T-cell (primary cell): ENCODE data around the gene TRAPPC3. TPM values are rescaled to one million over a fixed set of nuclear protein-coding genes. Genes with fewer than 3 reads are reported as not detected.

Experiments used
- ATAC-seq, 4 experiments: fragments of 200-7000 bp in 3 of 4; fragments of 150-1000 bp in 1 of 4; cut with Tn5 transposase; replicated peaks in 1 of 4; 1 replicate in 3 of 4; 2 replicates in 1 of 4; pipeline ENCODE4 v1.10.0; 2021; ENCODE audit warnings: moderate library complexity in 3 of 4, mild to moderate bottlenecking in 2 of 4, moderate number of reproducible peaks in 1 of 4
- CTCF ChIA-PET, 2 donors: fragments of 300-600 bp; sonication (Branson Sonifier 250); formaldehyde crosslinking; loops; one replicate each; lab custom pipeline; 2022; ENCODE audit warnings: antibody characterized with exemption in 2 of 2; lab: Charles Lee
- POLR2A ChIA-PET, 2 donors: fragments of 300-600 bp; sonication (Branson Sonifier 250); formaldehyde crosslinking; loops; one replicate each; lab custom pipeline; 2022; ENCODE audit warnings: antibody characterized with exemption in 2 of 2; lab: Charles Lee
- DNase-seq, 35 experiments: peaks; one replicate each; pipeline versions ENCODE4 v3.0.0 to v3.0.0-alpha.2; 2013 to 2023
- H3K27ac ChIP-seq: one replicate; pipeline ENCODE4 v1.5.1; 2013; ENCODE audit warnings: low read length
- H3K27me3 ChIP-seq, 2 experiments: replicated peaks in 1 of 2; 1 replicate in 1 of 2; 2 replicates in 1 of 2; pipeline versions ENCODE4 v1.6.1 to v1.7.0; 2013; ENCODE audit warnings: low read length in 1 of 2, mixed read lengths in 1 of 2; ENCODE audit not compliant: control insufficient read depth in 2 of 2, insufficient read depth in 2 of 2; ENCODE audit errors: extremely low read depth in 1 of 2
- H3K36me3 ChIP-seq, 2 donors: 1 replicate in 1 of 2; 2 replicates in 1 of 2; pipeline versions ENCODE4 v1.6.1 to v1.7.0; 2013; ENCODE audit warnings: low read length in 1 of 2; ENCODE audit not compliant: control insufficient read depth in 2 of 2, insufficient read depth in 1 of 2; ENCODE audit errors: extremely low read depth in 1 of 2
- H3K4me1 ChIP-seq, 2 experiments: 1 replicate in 1 of 2; 2 replicates in 1 of 2; pipeline versions ENCODE4 v1.6.1 to v1.7.0; 2013; ENCODE audit warnings: low read length in 2 of 2, mixed read lengths in 1 of 2; ENCODE audit not compliant: insufficient read depth in 2 of 2, control insufficient read depth in 1 of 2; ENCODE audit errors: extremely low read depth in 1 of 2
- H3K4me3 ChIP-seq, 2 donors: 1 replicate in 1 of 2; 2 replicates in 1 of 2; pipeline versions ENCODE4 v1.5.1 to v1.7.0; 2013; ENCODE audit warnings: mild to moderate bottlenecking in 2 of 2, low read length in 1 of 2, moderate library complexity in 1 of 2; ENCODE audit not compliant: control insufficient read depth in 1 of 2; ENCODE audit errors: extremely low read depth in 1 of 2
- H3K9me3 ChIP-seq: 2 replicates; pipeline ENCODE4 v1.7.0; 2013
- H3K27ac Mint-ChIP-seq, 2 donors: one replicate each; pipeline ENCODE4 v1.8.0; 2020 to 2021; ENCODE audit warnings: mild to moderate bottlenecking in 2 of 2, mixed read lengths in 2 of 2
- H3K27me3 Mint-ChIP-seq, 2 donors: one replicate each; pipeline ENCODE4 v1.8.0; 2021 to 2022; ENCODE audit warnings: mixed read lengths in 2 of 2
- H3K36me3 Mint-ChIP-seq: one replicate; pipeline ENCODE4 v1.8.0; 2021; ENCODE audit warnings: mixed read lengths
- H3K4me1 Mint-ChIP-seq, 3 donors: one replicate each; pipeline ENCODE4 v1.8.0; 2020 to 2022; ENCODE audit warnings: mixed read lengths in 3 of 3, mild to moderate bottlenecking in 1 of 3
- H3K4me3 Mint-ChIP-seq, 3 donors: one replicate each; pipeline ENCODE4 v1.8.0; 2020 to 2022; ENCODE audit warnings: mild to moderate bottlenecking in 3 of 3, mixed read lengths in 3 of 3, moderate library complexity in 3 of 3
- H3K9me3 Mint-ChIP-seq, 3 donors: one replicate each; pipeline ENCODE4 v1.8.0; 2020 to 2022; ENCODE audit warnings: mixed read lengths in 3 of 3
- WGBS: methylation state at CpG from one replicate; pipeline ENCODE4 v1.1.5; 2013; ENCODE audit warnings: missing lambda C conversion rate; ENCODE audit not compliant: insufficient coverage; 5-methylcytosine and 5-hydroxymethylcytosine counted together
- total RNA-seq, 35 experiments: library from RNA in 6 of 35; stranded (reverse) in 6 of 35; fragments of 120-200 nt in 1 of 35; gene quantifications; one replicate each; pipeline versions ENCODE4 v1.2.1 to v1.2.4 and lab custom pipeline; 2013 to 2026

The TRAPPC3 gene
- total RNA-seq, 5 donors from 2014 or later (not counting 1 experiment from before 2014, with no cell fraction given) = 42.3 to 48.2 (median 44.6) TPM

GRCh38 chr1:36093226-36093625, 56.1 kb downstream of the TRAPPC3 start:
- no peaks in the 10 kb centered on the region for H3K27me3 Mint-ChIP-seq
- no peak overlapping the region for H3K27ac ChIP-seq
- H3K4me3 Mint-ChIP-seq = no peak overlapping the region
- no peaks in the 10 kb centered on the region for H3K27me3 ChIP-seq
- no peak overlapping the region for H3K4me3 ChIP-seq
- no peak overlapping the region for H3K27ac Mint-ChIP-seq
- ChIA-PET CTCF (no interaction called here), POLR2A (no interaction called here)
- H3K4me1 Mint-ChIP-seq = peaks cover 17 to 26% (median 22%) of the 10 kb centered on the region in 3 donors
- no peak for ATAC-seq
- peaks cover 14% of the 10 kb centered on the region for H3K36me3 Mint-ChIP-seq
- 98% methylated on average over 7 of the region's 7 CpGs for WGBS
- no peaks in the 10 kb centered on the region for H3K9me3 Mint-ChIP-seq
- peaks cover 6 to 52% of the 10 kb centered on the region in 2 donors for H3K36me3 ChIP-seq
- H3K4me1 ChIP-seq = peaks cover 8 to 34% of the 10 kb centered on the region in 2 experiments
- DNase-seq = peak in 1 of 35 experiments; percentile 8
- no peaks in the 10 kb centered on the region for H3K9me3 ChIP-seq

GRCh38 chr1:36092798-36093185, 56.5 kb downstream of the TRAPPC3 start:
- H3K27me3 Mint-ChIP-seq = no peaks in the 10 kb centered on the region
- Histone ChIP-seq H3K9me3 (no peaks in the 10 kb centered on the region), H3K4me1 (peaks cover 8 to 38% of the 10 kb centered on the region in 2 experiments), H3K27me3 (peaks cover 0 to 2% of the 10 kb centered on the region in 2 experiments), H3K4me3 (no peak overlapping the region), H3K27ac (no peak overlapping the region), H3K36me3 (peaks cover 6 to 52% of the 10 kb centered on the region in 2 donors)
- 94% methylated on average over 7 of the region's 9 CpGs for WGBS
- peak in 2 of 35 experiments; percentile 9 to 11 for DNase-seq
- peaks cover 14% of the 10 kb centered on the region for H3K36me3 Mint-ChIP-seq
- H3K4me1 Mint-ChIP-seq = peaks cover 17 to 26% (median 24%) of the 10 kb centered on the region in 3 donors
- H3K4me3 Mint-ChIP-seq = no peak overlapping the region
- H3K9me3 Mint-ChIP-seq = no peaks in the 10 kb centered on the region
- no peak overlapping the region for H3K27ac Mint-ChIP-seq
- no peak for ATAC-seq
- POLR2A ChIA-PET = no interaction called here
- CTCF ChIA-PET = no interaction called here

- ATAC-seq = no peak
- H3K36me3 Mint-ChIP-seq = peaks cover 14% of the 10 kb centered on the region
- POLR2A ChIA-PET = interaction anchor here in 1 of 2 donors (0.6 kb wide), 1 partner anchor 349 kb away, joined by 7 read pairs; no protein-coding TSS in a partner anchor
Observed at GRCh38 chr1:36092166-36092797, 57.0 kb downstream of the TRAPPC3 start.

GRCh38 chr1:36091698-36092097, 57.6 kb downstream of the TRAPPC3 start:
- peak overlapping the region in 2 of 3 donors; percentile 34 to 43 for H3K4me3 Mint-ChIP-seq
- Histone ChIP-seq H3K4me3 (no peak overlapping the region), H3K27ac (no peak overlapping the region), H3K9me3 (no peaks in the 10 kb centered on the region), H3K27me3 (peaks cover 0 to 13% of the 10 kb centered on the region in 2 experiments), H3K36me3 (peaks cover 6 to 52% of the 10 kb centered on the region in 2 donors), H3K4me1 (peaks cover 8 to 39% of the 10 kb centered on the region in 2 experiments)
- ChIA-PET CTCF (interaction anchor here in 1 of 2 donors (1.2 kb wide), 1 partner anchor 60 kb away, joined by 3 read pairs; no protein-coding TSS in a partner anchor), POLR2A (interaction anchor here in 1 of 2 donors (0.6 kb wide), 1 partner anchor 350 kb away, joined by 7 read pairs; no protein-coding TSS in a partner anchor)
- H3K4me1 Mint-ChIP-seq = peaks cover 22 to 29% (median 28%) of the 10 kb centered on the region in 3 donors
- ATAC-seq (no peak), DNase-seq (peak in 2 of 35 experiments; percentile 2 to 16)
- H3K36me3 Mint-ChIP-seq = peaks cover 14% of the 10 kb centered on the region
- H3K27me3 Mint-ChIP-seq = peaks cover 0 to 4% of the 10 kb centered on the region in 2 donors
- H3K27ac Mint-ChIP-seq = peak overlapping the region in 1 of 2 donors; percentile 11
- 94% methylated on average over 12 of the region's 13 CpGs for WGBS
- H3K9me3 Mint-ChIP-seq = no peaks in the 10 kb centered on the region

More at GRCh38 chr1:36092166-36092797, 57.0 kb downstream of the TRAPPC3 start:
- CTCF ChIA-PET = no interaction called here
- Histone ChIP-seq H3K4me1 (peaks cover 8 to 39% of the 10 kb centered on the region in 2 experiments), H3K36me3 (peaks cover 6 to 52% of the 10 kb centered on the region in 2 donors), H3K9me3 (no peaks in the 10 kb centered on the region), H3K4me3 (no peak overlapping the region), H3K27me3 (peaks cover 0 to 7% of the 10 kb centered on the region in 2 experiments), H3K27ac (no peak overlapping the region)
- WGBS = 98% methylated on average over 12 of the region's 17 CpGs
- Mint-ChIP-seq H3K4me3 (peak overlapping the region in 1 of 3 donors; percentile 43), H3K9me3 (no peaks in the 10 kb centered on the region), H3K4me1 (peaks cover 17 to 26% (median 24%) of the 10 kb centered on the region in 3 donors), H3K27me3 (no peaks in the 10 kb centered on the region), H3K27ac (no peak overlapping the region)
- peak in 2 of 35 experiments; percentile 7 to 11 for DNase-seq

- Mint-ChIP-seq H3K27ac (no peak overlapping the region), H3K27me3 (peaks cover 4 to 9% of the 10 kb centered on the region in 2 donors), H3K9me3 (no peaks in the 10 kb centered on the region), H3K4me1 (peaks cover 22 to 29% (median 28%) of the 10 kb centered on the region in 3 donors), H3K4me3 (peak overlapping the region in 2 of 3 donors; percentile 34 to 43), H3K36me3 (peaks cover 14% of the 10 kb centered on the region)
- no peak overlapping the region for H3K27ac ChIP-seq
- H3K27me3 ChIP-seq = peaks cover 0 to 19% of the 10 kb centered on the region in 2 experiments
- POLR2A ChIA-PET = interaction anchor here (0.6 to 0.7 kb wide), 2 partner anchors 53 to 216 kb away, joined by 3 read pairs; no protein-coding TSS in a partner anchor
- peaks cover 8 to 39% of the 10 kb centered on the region in 2 experiments for H3K4me1 ChIP-seq
- peak in 1 of 35 experiments; percentile 8 for DNase-seq
- no peak overlapping the region for H3K4me3 ChIP-seq
- WGBS = 83% methylated on average over 1 of the region's 4 CpGs
- H3K9me3 ChIP-seq = no peaks in the 10 kb centered on the region
- CTCF ChIA-PET = interaction anchor here in 1 of 2 donors (1.2 kb wide), 1 partner anchor 61 kb away, joined by 3 read pairs; no protein-coding TSS in a partner anchor
- ATAC-seq = no peak
- peaks cover 3 to 48% of the 10 kb centered on the region in 2 donors for H3K36me3 ChIP-seq
Observed at GRCh38 chr1:36091141-36091540, 58.1 kb downstream of the TRAPPC3 start.
